ENCODE results near the gene RBM10.

DNA sequence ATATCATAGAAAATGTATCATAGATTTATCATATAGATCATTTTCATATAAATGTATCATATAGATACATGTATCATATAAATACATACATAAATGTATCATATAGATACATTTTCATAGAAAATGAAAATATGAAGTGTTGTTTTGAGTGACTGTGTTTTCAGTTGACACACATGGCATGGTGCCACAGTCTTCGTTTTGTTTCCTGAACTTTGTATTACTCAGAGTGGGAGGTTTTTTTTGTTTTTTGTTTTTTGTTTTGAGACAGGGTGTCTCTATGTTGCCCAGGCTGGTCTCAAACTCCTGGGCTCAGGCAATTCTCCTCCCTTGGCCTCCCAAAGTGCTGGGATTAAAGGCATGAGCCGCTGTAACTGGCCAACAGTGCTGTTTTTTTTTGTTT lies 3.9 kb downstream of the RBM10 start:
- TF ChIP-seq, protein P1, sequence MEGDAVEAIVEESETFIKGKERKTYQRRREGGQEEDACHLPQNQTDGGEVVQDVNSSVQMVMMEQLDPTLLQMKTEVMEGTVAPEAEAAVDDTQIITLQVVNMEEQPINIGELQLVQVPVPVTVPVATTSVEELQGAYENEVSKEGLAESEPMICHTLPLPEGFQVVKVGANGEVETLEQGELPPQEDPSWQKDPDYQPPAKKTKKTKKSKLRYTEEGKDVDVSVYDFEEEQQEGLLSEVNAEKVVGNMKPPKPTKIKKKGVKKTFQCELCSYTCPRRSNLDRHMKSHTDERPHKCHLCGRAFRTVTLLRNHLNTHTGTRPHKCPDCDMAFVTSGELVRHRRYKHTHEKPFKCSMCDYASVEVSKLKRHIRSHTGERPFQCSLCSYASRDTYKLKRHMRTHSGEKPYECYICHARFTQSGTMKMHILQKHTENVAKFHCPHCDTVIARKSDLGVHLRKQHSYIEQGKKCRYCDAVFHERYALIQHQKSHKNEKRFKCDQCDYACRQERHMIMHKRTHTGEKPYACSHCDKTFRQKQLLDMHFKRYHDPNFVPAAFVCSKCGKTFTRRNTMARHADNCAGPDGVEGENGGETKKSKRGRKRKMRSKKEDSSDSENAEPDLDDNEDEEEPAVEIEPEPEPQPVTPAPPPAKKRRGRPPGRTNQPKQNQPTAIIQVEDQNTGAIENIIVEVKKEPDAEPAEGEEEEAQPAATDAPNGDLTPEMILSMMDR (IDR thresholded peaks at IDR 0.05; ENCODE audit: insufficient read depth, low read length, poor library complexity, severe bottlenecking), result no peak
- no peak for TF ChIP-seq EZH2phosphoT487 (conservative IDR thresholded peaks at IDR 0.05; ENCODE audit: low read length)

Measured in SU-DHL-6 (cell line).